Stimulated activated CD4-positive, alpha-beta T cell treated with anti-CD3 and anti-CD28 coated beads, Interleukin-1b, Interleukin-23, amount 100 ng/mL, for 48 hours (primary cell): ENCODE data around the gene RGL3.
A peak's percentile ranks its signal among the peaks of the same experiment; 100 is the strongest.
"Not testable (repeated sequence)": the region's sequence is repeated elsewhere in the genome, so short reads cannot be mapped to it uniquely, and the experiment has no call there.

Experiments
- DNase-seq: peaks from one replicate; pipeline ENCODE4 v3.0.0-alpha.2; 2020

Gene RGL3

GRCh38 chr19:11420429-11421370 is 1.6 kb upstream of the RGL3 start:
- DNase-seq: no peak

- no peak for DNase-seq
Measured at GRCh38 chr19:11418094-11418548, 993 bp downstream of the RGL3 start.

GRCh38 chr19:11416346-11417052 is 2.6 kb downstream of the RGL3 start:
- no peak for DNase-seq

- DNase-seq: no peak
Measured at GRCh38 chr19:11414544-11414943, 4.6 kb downstream of the RGL3 start.

GRCh38 chr19:11410682-11411081 is 8.4 kb downstream of the RGL3 start:
- DNase-seq: no peak

- DNase-seq: no peak
Measured at GRCh38 chr19:11408591-11408990, 10.5 kb downstream of the RGL3 start.

- DNase-seq: not testable (repeated sequence)
Measured at GRCh38 chr19:11406703-11407236, 12.3 kb downstream of the RGL3 start.

GRCh38 chr19:11405846-11406643 is 13.1 kb downstream of the RGL3 start:
- DNase-seq: peak; percentile 37

- DNase-seq: no peak
Measured at GRCh38 chr19:11404588-11405222, 14.4 kb downstream of the RGL3 start.

GRCh38 chr19:11401808-11402543 is 17.1 kb downstream of the RGL3 start:
- DNase-seq: no peak

GRCh38 chr19:11400798-11401197 is 18.3 kb downstream of the RGL3 start:
- no peak for DNase-seq

- no peak for DNase-seq
Measured at GRCh38 chr19:11399667-11400066, 19.4 kb downstream of the RGL3 start.

GRCh38 chr19:11397089-11397610 is 22.0 kb downstream of the RGL3 start:
- no peak for DNase-seq

- DNase-seq: no peak
Measured at GRCh38 chr19:11390933-11391680, 28.0 kb downstream of the RGL3 start.

GRCh38 chr19:11390359-11390758 is 28.8 kb downstream of the RGL3 start:
- DNase-seq: no peak

- DNase-seq: no peak
Measured at GRCh38 chr19:11387162-11388034, 31.7 kb downstream of the RGL3 start.

GRCh38 chr19:11384778-11385129 is 34.4 kb downstream of the RGL3 start:
- no peak for DNase-seq

- DNase-seq: no peak
Measured at GRCh38 chr19:11383706-11384048, 35.4 kb downstream of the RGL3 start.

- peak; percentile 51 for DNase-seq
Measured at GRCh38 chr19:11382898-11383705, 36.0 kb downstream of the RGL3 start.
